Spleen (tissue), 7 donors: ENCODE results near the gene MOGAT3.

Source experiments
- CTCF ChIP-seq, 11 experiments: fragments of 200-600 bp in 7 of 11; fragments of 450-650 bp in 4 of 11; sonication (generic) in 4 of 11; IDR thresholded peaks in 8 of 11; conservative IDR thresholded peaks in 3 of 11; 1 replicate in 7 of 11; 2 replicates in 4 of 11; pipeline versions ENCODE4 v1.4.0 to v1.8.0; 2016 to 2021; ENCODE audit warnings: antibody characterized with exemption in 11 of 11, inconsistent platforms in 4 of 11, mild to moderate bottlenecking in 1 of 11
- POLR2A ChIP-seq, 3 donors: fragments of 450-650 bp; IDR thresholded peaks; one replicate each; pipeline ENCODE4 v1.5.1; 2017; ENCODE audit warnings: antibody characterized with exemption in 3 of 3, mild to moderate bottlenecking in 1 of 3
- POLR2AphosphoS5 ChIP-seq, 3 donors: sonication (generic); formaldehyde crosslinking; IDR thresholded peaks; one replicate each; pipeline ENCODE4 v1.5.1; 2017; ENCODE audit warnings: antibody characterized with exemption in 3 of 3
- donor health status: DM: no; HTN: no; CAD: no; lungs with moderate emphysema.
- donor health status: DM: no; HTN: no; CAD: no.
- donor health status: DM: no; HTN: no; CAD: no.

GRCh38 chr7:101212014-101212413 lies 11.2 kb upstream of the MOGAT3 start:
- TF ChIP-seq POLR2A (IDR thresholded peaks at IDR 0.05) (no peak), CTCF (IDR thresholded peaks at IDR 0.05 in 8 of 11, conservative IDR thresholded peaks at IDR 0.05 in 3 of 11) (no peak), POLR2AphosphoS5 (IDR thresholded peaks at IDR 0.05) (no peak)
